Measurements from ENCODE around the gene MAK. TPM values are rescaled to one million over a fixed set of nuclear protein-coding genes. Genes with fewer than 3 reads are reported as not detected.
"Not testable (repeated sequence)": the region's sequence is repeated elsewhere in the genome, so short reads cannot be mapped to it uniquely, and the experiment has no call there.

The MAK gene
- total RNA-seq, 2 donors from 2014 or later: 0.05 to 1.1 TPM

DNA sequence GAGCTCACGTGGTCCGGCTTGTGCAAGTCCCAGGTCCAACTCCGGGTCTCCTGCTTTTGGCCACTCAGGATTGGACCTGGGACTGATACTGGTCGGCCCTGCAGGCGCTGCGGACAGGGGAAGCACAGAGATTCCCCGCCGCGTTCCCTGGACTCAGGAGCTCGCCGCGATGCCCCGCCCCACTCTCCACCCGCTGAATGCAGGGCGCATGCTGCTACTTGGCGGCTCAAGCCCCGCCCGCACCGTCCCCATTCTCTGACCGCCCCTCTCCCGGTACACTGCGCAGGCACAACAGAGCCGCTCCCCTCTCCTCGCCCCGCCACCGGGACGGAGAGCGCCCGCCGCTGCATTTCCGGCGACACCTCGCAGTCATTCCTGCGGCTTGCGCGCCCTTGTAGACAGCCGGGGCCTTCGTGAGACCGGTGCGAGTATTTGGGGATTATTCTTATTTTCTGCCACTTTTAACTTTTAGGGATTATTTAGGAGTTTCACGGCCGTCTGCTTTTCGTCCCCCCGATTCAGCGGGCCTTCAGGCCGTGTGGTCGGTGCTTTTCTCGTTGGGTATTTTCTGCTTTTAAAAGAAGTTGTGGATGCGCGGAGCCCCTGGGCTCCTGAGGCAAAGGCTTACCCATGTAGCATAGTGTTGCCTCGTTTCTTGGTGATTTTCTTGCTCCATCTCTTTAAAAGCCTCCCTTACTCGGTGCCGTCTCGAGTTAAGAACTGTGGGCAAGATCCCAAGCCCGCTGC, 115.3 kb downstream of the MAK start, which contains the start of gene TMEM14C:
TMEM14C (plus strand) TSS at position 251 of the 747 bp plus-strand sequence. CDS start 1,544 bp downstream, outside the sequence.
- peaks cover 29 to 44% of the 10 kb centered on the region in 2 donors for H3K36me3 Mint-ChIP-seq
- peaks cover 0 to 9% of the 10 kb centered on the region in 2 donors for H3K9me3 Mint-ChIP-seq
- peak within 1 kb of the TSS; percentile 87 to 88 for H3K27ac Mint-ChIP-seq
- DNase-seq (ENCODE audit: low spot score in 2 of 2): peak; percentile 87 to 94
- peak; percentile 96 to 99 for ATAC-seq

DNA sequence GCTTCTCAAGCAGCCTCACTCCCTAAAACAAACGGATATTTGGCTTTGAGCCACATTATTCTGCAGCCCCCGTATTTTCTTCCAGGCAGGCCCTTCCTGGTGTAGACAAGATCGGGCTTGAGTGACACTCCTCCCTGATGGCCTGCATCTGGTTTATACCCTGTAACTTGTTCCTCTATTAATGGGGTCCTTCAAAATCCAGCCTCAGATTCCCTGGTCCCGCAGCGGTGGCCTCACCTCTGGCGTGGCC, 115.8 kb downstream of the MAK start:
- peak overlapping the region; percentile 87 to 88 for H3K27ac Mint-ChIP-seq
- DNase-seq (ENCODE audit: low spot score in 2 of 2) (no peak), ATAC-seq (no peak)
- peaks cover 26 to 43% of the 10 kb centered on the region in 2 donors for H3K36me3 Mint-ChIP-seq
- H3K9me3 Mint-ChIP-seq: peaks cover 0 to 9% of the 10 kb centered on the region in 2 donors

DNA sequence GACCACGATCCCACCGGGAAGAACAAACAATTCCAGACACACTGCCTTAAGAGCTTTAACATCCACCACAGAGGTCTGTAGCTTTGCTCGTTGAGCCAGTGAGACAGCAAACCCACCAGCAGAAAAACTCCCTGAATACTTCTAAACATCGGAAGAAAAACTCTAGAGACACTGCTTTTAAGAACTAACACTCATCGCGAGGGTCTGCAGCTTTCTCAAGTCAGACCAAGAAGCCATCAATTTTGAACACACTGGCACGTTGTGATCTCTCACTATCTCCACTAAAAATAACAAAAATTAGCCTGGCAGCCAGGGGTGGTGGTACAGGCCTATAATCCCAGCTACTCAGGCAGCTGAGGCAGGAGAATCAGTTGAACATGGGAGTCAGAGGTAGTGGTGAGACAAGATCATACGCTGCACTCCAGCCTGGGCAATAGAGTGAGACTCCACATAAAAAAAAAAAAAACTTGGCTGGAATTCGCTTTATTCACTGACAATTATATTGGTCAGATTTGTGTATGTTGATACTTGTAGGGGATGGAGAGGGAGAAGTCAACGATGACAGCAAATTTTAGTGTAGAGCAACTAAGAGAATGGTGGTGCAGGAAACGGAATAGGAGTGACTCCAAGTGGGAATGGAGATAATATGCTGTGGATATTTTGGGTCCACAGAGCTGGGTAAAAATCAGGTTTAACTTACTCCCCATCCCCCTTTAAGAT, 116.3 kb downstream of the MAK start:
- H3K9me3 Mint-ChIP-seq: peaks cover 0 to 9% of the 10 kb centered on the region in 2 donors
- peak overlapping the region; percentile 87 to 88 for H3K27ac Mint-ChIP-seq
- no peak for DNase-seq (ENCODE audit: low spot score in 2 of 2)

DNA sequence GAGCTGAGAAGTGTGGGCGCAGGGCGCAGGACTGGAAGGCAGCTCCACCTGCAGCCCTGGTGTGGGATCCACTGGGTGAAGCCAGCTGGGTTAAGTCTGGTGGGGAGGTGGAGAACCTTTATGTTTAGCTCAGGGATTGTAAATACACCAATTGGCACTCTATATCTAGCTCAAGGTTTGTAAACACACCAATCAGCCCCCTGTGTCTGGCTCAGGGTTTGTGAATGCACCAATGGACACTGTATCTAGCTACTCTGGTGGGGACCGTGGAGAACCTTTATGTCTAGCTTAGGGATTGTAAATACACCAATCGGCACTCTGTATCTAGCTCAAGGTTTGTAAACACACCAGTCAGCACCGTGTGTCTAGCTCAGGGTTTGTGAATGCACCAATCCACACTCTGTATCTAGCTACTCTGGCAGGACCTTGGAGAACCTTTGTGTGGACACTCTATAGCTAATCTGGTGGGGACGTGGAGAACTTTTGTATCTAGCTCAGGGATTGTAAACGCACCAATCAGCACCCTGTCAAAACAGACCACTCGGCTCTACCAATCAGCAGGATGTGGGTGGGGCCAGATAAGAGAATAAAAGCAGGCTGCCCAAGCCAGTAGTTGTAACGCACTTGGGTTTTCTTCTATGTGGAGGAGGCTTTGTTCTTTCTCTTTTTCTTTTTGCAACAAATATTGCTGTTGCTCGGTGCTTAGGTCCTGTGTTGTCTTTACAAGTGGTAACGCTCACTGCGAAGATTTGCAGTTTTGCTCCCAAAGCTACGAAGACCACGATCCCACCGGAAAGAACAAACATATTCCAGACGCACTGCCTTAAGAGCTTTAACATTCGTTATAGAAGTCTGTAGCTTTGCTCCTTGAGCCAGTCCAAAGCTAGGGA, 117.1 kb downstream of the MAK start:
- H3K27ac Mint-ChIP-seq: peak overlapping the region; percentile 44 to 88
- H3K36me3 Mint-ChIP-seq: peaks cover 26 to 43% of the 10 kb centered on the region in 2 donors
- not testable (repeated sequence) for H3K9me3 Mint-ChIP-seq; DNase-seq (ENCODE audit: low spot score in 2 of 2); ATAC-seq

More for the DNA sequence above, 116.3 kb downstream of the MAK start:
- H3K36me3 Mint-ChIP-seq: peaks cover 26 to 43% of the 10 kb centered on the region in 2 donors
- ATAC-seq: no peak

DNA sequence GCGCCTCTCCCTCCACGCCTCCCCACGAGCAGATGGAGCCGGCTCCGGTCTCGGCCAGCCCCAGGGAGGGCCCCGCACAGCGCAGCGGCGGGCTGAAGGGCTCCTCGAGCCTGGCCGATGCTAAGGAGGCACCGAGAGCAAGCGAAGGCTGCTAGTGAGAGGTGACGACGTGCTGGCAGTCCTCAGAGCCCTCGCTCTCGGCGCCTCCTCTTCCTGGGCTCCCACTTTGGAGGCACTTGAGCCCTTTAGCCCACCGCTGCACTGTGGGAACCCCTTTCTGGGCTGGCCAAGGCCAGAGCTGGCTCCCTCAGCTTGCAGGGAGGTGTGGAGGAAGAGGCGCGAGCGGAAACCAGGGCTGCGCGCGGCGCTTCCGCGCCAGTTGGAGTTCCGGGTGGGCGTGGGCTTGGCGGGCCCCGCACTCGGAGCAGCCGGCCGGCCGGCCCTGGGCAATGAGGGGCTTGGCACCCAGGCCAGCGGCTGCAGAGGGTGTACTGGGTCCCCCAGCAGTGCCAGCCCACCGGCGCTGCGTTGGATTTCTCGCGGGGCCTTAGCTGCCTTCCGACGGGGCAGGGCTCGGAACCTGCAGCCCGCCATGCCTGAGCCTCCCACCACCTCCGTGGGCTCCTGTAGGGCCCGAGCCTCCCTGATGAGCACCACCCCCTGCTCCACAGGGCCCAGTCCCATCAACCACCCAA, 117.9 kb downstream of the MAK start:
- Mint-ChIP-seq H3K27ac (peak overlapping the region; percentile 44 to 88), H3K36me3 (peaks cover 21 to 36% of the 10 kb centered on the region in 2 donors), H3K9me3 (peaks cover 0 to 9% of the 10 kb centered on the region in 2 donors)
- DNase-seq (ENCODE audit: low spot score in 2 of 2): peak; percentile 54 to 71
- peak; percentile 13 to 25 for ATAC-seq

DNA sequence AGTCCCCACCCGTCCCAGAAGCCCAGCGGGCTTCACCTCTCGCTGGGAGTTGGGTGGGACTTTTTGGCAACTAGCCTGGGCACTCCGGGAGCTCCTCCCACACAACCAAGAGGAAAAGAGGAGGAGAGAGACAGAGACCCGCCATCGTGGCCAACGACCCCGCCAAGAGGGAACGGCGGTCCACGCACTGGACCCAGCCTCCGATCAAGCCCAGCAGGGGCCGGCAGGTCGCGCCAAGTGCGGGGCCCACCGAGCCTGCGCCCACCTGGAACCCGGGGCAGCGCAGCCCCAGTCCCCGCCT, 118.4 kb downstream of the MAK start:
- H3K27ac Mint-ChIP-seq: peak overlapping the region; percentile 50 to 88
- no peak for ATAC-seq
- H3K9me3 Mint-ChIP-seq: peaks cover 0 to 9% of the 10 kb centered on the region in 2 donors
- H3K36me3 Mint-ChIP-seq: peaks cover 16 to 34% of the 10 kb centered on the region in 2 donors
- DNase-seq (ENCODE audit: low spot score in 2 of 2): no peak

DNA sequence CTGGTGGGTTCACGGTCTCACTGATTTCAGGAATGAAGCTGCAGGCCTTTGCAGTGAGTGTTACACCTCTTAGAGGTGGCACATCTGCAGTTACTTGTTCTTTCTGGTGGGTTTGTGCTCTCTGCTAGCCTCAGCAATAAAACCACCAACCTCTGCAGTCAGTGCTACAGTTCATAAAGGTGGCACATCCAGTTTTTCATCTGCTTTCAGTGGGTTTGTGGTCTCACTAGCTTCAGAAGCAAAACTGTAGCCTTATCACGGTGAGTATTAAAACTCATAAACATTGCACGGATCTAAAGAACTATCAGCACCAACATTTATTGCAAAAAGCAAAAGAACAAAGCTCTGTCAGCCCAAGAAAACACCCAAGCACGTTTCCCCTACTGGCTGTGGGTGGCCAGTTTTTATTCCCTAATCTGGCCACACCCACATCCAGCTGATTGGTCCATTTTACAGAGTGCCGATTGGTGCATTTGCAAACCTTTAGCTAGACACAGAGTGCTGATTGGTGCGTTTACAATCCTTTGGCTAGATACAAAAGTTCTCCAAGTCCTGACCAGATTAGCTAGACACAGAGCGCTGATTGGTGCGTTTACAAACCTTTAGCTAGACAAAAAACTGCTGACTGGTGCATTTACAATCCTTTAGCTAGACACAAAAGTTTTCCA, 118.9 kb downstream of the MAK start:
- Mint-ChIP-seq H3K27ac (peak overlapping the region; percentile 50 to 88), H3K9me3 (peaks cover 0 to 9% of the 10 kb centered on the region in 2 donors), H3K36me3 (peaks cover 16 to 33% of the 10 kb centered on the region in 2 donors)
- DNase-seq (ENCODE audit: low spot score in 2 of 2): peak in 1 of 2 donors; percentile 25
- peak in 1 of 2 donors; percentile 1 for ATAC-seq

DNA sequence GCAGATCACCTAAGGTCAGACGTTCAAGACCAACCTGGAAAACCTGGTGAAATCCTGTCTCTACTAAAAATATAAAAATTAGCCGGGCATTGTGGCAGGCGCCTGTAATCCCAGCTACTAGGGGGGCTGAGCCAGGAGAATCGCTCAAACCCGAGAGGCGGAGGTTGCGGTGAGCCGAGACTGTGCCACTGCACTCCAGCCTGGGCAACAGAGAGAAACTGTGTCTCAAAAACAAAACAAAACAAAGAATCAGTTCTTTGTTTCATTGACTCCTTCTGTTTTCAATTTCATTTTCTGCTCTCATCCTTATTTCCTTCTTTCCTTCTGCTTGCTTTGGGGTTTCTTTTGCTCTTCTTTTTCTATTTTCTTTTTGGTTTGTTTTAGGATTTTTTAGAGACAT, 124.4 kb downstream of the MAK start:
- Mint-ChIP-seq H3K36me3 (peaks cover 4 to 8% of the 10 kb centered on the region in 2 donors), H3K9me3 (peaks cover 0 to 3% of the 10 kb centered on the region in 2 donors), H3K27ac (peak overlapping the region in 1 of 2 donors; percentile 62)
- no peak for ATAC-seq
- no peak for DNase-seq (ENCODE audit: low spot score in 2 of 2)

Other genes starting within 250 kb of the MAK start
- gene C6orf52, start 143.9 kb downstream of the MAK start, total RNA-seq: 1 to 10 TPM in 1 of 2 donors, not detected in 1; 1.0 TPM
- gene PAK1IP1, start 143.6 kb downstream of the MAK start, total RNA-seq: 10 to 100 TPM; 20.3 TPM
- gene TMEM14C, start 115.5 kb downstream of the MAK start, total RNA-seq: 10 to 100 TPM; 67.2 to 91.1 TPM
- gene TMEM14B, start 90.7 kb downstream of the MAK start, total RNA-seq: 100 to 1,000 TPM in 1 of 2 donors, 10 to 100 TPM in 1; 86.7 to 104 TPM
- gene GCM2, start 43.5 kb upstream of the MAK start, total RNA-seq: not detected
- under 1 TPM; 0.39 to 0.71 TPM for gene SYCP2L, start 48.5 kb upstream of the MAK start, total RNA-seq
- gene ELOVL2, start 205.8 kb upstream of the MAK start, total RNA-seq: not detected